Panc1 (cell line): Measurements from ENCODE around the gene NTRK1. TPM values are rescaled to one million over a fixed set of nuclear protein-coding genes. Genes with fewer than 3 reads are reported as not detected.

Source experiments
- ATAC-seq: fragments of 200-7000 bp; cut with Tn5 transposase; 2 replicates; pipeline ENCODE4 v1.9.1; 2020; ENCODE audit warnings: mild to moderate bottlenecking, moderate library complexity
- BruUV-seq: library from RNA; stranded (reverse); fragments of 400-500 nt; replicated peaks from 2 replicates; lab custom pipeline; 2021; lab: Mats Ljungman, UMichigan
- CTCF ChIA-PET: fragments of 300-600 bp; sonication (Branson Sonifier 250); formaldehyde crosslinking; loops from one replicate; lab custom pipeline; 2022; ENCODE audit warnings: antibody characterized with exemption; lab: Charles Lee
- POLR2A ChIA-PET: fragments of 300-600 bp; sonication (Branson Sonifier 250); formaldehyde crosslinking; loops from one replicate; lab custom pipeline; 2022; ENCODE audit warnings: antibody characterized with exemption; lab: Charles Lee
- DNase-seq: peaks from one replicate; pipeline ENCODE4 v3.0.0-alpha.2; 2010; ENCODE audit warnings: low read depth, low spot score
- H3K27ac ChIP-seq: 2 replicates; pipeline ENCODE4 v1.5.1; 2011; ENCODE audit warnings: mild to moderate bottlenecking, low read length, inconsistent platforms
- H3K27me3 ChIP-seq: fragments of 200-500 bp; sonication (Bioruptor generic); 2 replicates; pipeline ENCODE4 v1.6.0; 2014; ENCODE audit warnings: low read length, inconsistent platforms; ENCODE audit not compliant: control insufficient read depth, insufficient read depth
- H3K36me3 ChIP-seq: fragments of 200-500 bp; sonication (Bioruptor generic); 2 replicates; pipeline ENCODE4 v1.5.1; 2014; ENCODE audit warnings: inconsistent platforms, mild to moderate bottlenecking, low read length, moderate library complexity; ENCODE audit not compliant: control insufficient read depth, insufficient read depth
- H3K4me1 ChIP-seq: 2 replicates; pipeline ENCODE4 v1.5.1; 2011; ENCODE audit warnings: inconsistent platforms, mild to moderate bottlenecking, low read length, moderate library complexity; ENCODE audit not compliant: control insufficient read depth, insufficient read depth
- H3K4me3 ChIP-seq, 2 experiments: 2 replicates each; pipeline ENCODE4 v1.5.1; 2011 to 2012; ENCODE audit warnings: low read depth in 2 of 2, low read length in 2 of 2, mild to moderate bottlenecking in 2 of 2, inconsistent platforms in 1 of 2, moderate library complexity in 1 of 2
- H3K9me3 ChIP-seq: fragments of 200-500 bp; sonication (Bioruptor generic); 2 replicates; pipeline ENCODE4 v1.5.1; 2014; ENCODE audit warnings: low read depth, mild to moderate bottlenecking, inconsistent platforms, low read length, moderate library complexity; ENCODE audit not compliant: control insufficient read depth, insufficient read depth
- POLR2AphosphoS5 ChIP-seq: IDR thresholded peaks from 2 replicates; pipeline ENCODE4 v1.6.1; 2012; ENCODE audit warnings: mild to moderate bottlenecking, low read depth, low read length, moderate library complexity
- SIN3A ChIP-seq: IDR thresholded peaks from 2 replicates; pipeline ENCODE4 v1.6.1; 2012; ENCODE audit warnings: low read depth, mild to moderate bottlenecking, low read length, moderate library complexity, borderline replicate concordance; ENCODE audit not compliant: insufficient read depth
- TCF7L2 ChIP-seq: IDR thresholded peaks from 2 replicates; pipeline ENCODE4 v1.6.1; 2011; ENCODE audit warnings: mild to moderate bottlenecking, low read depth, low read length, inconsistent platforms
- in situ Hi-C: cut with HindIII; loops from 2 replicates; pipeline ENCODE4 v1.10.0; 2016; ENCODE audit warnings: low sequenced_read_pairs, low pct_unique_long_range_greater_than_20kb
- intact Hi-C: fragments of 100-400 bp; cut with micrococcal nuclease; formaldehyde crosslinking; loops from one replicate; pipeline ENCODE4 v1.10.0; 2022; ENCODE audit not compliant: unreplicated experiment
- total RNA-seq: library from RNA; stranded (reverse); gene quantifications from one replicate; pipeline ENCODE4 v1.2.1, GENCODE V29; 2021; ENCODE audit not compliant: unreplicated experiment
- TF ChIP-seq, protein P1 (sequence below): fragments of 450-650 bp; IDR thresholded peaks from 2 replicates; pipeline ENCODE4 v1.5.1; 2017; ENCODE audit warnings: mild to moderate bottlenecking
- TF ChIP-seq, protein P2 (sequence below), 2 experiments: IDR thresholded peaks; 2 replicates each; pipeline ENCODE4 v1.6.1; 2011 to 2012; ENCODE audit warnings: low read depth in 2 of 2, control low read depth in 1 of 2, low read length in 1 of 2, mild to moderate bottlenecking in 1 of 2, moderate library complexity in 1 of 2; ENCODE audit not compliant: insufficient read depth in 1 of 2

The NTRK1 gene
- total RNA-seq, 1 experiment from 2014 or later = 0.21 TPM

DNA sequence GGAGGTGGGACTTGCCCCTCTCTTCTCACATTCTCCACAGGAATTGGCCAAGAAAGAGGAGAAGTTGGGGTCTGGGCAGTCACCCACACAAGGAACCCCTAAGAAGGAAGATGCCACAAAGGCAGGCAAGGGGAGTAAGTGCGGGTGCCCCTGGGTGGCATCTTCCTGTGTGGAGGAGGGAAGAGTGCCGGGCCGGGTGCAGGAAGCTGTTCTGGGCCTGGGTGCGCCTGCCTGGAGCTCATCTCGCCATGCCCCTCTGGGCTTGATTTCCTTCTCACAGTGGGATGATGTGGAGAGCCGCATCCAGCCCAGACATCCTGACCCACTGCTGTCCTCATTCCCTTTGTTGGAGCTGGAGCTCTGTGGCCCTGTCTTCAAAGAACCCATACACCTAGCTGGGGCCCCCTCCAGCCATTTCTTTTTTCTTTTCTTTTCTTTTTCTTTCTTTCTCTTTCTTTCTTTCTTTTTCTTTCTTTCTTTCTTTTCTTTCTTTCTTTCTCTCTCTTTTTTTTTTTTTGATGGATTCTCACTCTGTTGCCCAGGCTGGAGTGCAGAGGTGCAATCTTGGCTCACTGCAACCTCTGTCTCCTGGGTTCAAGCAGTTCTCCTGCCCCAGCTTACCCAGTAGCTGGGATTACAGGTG, 69.1 kb downstream of the NTRK1 start:
- POLR2A ChIA-PET = no interaction called here
- intact Hi-C loops (loop anchor here (10.0 kb wide), 1 partner anchor 75 kb away; the partner anchor contains the start of gene INSRR), in situ Hi-C loops (no loop called here)
- Histone ChIP-seq H3K27ac (no peak overlapping the region), H3K4me3 (no peak overlapping the region), H3K9me3 (no peaks in the 10 kb centered on the region), H3K27me3 (no peaks in the 10 kb centered on the region), H3K4me1 (0 out of 2 replicates have a peak, but pooled peaks cover 3% of the 10 kb centered on the region), H3K36me3 (no peaks in the 10 kb centered on the region)
- CTCF ChIA-PET = interaction anchor here (1.0 to 1.2 kb wide), 2 partner anchors 70 to 145 kb away, joined by 3 to 4 read pairs; no protein-coding TSS in a partner anchor
- TF ChIP-seq TCF7L2 (no peak), SIN3A (no peak), POLR2AphosphoS5 (no peak)
- TF ChIP-seq, protein P1, sequence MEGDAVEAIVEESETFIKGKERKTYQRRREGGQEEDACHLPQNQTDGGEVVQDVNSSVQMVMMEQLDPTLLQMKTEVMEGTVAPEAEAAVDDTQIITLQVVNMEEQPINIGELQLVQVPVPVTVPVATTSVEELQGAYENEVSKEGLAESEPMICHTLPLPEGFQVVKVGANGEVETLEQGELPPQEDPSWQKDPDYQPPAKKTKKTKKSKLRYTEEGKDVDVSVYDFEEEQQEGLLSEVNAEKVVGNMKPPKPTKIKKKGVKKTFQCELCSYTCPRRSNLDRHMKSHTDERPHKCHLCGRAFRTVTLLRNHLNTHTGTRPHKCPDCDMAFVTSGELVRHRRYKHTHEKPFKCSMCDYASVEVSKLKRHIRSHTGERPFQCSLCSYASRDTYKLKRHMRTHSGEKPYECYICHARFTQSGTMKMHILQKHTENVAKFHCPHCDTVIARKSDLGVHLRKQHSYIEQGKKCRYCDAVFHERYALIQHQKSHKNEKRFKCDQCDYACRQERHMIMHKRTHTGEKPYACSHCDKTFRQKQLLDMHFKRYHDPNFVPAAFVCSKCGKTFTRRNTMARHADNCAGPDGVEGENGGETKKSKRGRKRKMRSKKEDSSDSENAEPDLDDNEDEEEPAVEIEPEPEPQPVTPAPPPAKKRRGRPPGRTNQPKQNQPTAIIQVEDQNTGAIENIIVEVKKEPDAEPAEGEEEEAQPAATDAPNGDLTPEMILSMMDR = no peak
- TF ChIP-seq, protein P2, sequence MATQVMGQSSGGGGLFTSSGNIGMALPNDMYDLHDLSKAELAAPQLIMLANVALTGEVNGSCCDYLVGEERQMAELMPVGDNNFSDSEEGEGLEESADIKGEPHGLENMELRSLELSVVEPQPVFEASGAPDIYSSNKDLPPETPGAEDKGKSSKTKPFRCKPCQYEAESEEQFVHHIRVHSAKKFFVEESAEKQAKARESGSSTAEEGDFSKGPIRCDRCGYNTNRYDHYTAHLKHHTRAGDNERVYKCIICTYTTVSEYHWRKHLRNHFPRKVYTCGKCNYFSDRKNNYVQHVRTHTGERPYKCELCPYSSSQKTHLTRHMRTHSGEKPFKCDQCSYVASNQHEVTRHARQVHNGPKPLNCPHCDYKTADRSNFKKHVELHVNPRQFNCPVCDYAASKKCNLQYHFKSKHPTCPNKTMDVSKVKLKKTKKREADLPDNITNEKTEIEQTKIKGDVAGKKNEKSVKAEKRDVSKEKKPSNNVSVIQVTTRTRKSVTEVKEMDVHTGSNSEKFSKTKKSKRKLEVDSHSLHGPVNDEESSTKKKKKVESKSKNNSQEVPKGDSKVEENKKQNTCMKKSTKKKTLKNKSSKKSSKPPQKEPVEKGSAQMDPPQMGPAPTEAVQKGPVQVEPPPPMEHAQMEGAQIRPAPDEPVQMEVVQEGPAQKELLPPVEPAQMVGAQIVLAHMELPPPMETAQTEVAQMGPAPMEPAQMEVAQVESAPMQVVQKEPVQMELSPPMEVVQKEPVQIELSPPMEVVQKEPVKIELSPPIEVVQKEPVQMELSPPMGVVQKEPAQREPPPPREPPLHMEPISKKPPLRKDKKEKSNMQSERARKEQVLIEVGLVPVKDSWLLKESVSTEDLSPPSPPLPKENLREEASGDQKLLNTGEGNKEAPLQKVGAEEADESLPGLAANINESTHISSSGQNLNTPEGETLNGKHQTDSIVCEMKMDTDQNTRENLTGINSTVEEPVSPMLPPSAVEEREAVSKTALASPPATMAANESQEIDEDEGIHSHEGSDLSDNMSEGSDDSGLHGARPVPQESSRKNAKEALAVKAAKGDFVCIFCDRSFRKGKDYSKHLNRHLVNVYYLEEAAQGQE (IDR thresholded peaks at IDR 0.05; ENCODE audit: insufficient read depth in 1 of 2, low read depth in 2 of 2, low read length in 1 of 2) = no peak
- BruUV-seq = no TSS peak
- no peak for DNase-seq
- ATAC-seq = no peak

DNA sequence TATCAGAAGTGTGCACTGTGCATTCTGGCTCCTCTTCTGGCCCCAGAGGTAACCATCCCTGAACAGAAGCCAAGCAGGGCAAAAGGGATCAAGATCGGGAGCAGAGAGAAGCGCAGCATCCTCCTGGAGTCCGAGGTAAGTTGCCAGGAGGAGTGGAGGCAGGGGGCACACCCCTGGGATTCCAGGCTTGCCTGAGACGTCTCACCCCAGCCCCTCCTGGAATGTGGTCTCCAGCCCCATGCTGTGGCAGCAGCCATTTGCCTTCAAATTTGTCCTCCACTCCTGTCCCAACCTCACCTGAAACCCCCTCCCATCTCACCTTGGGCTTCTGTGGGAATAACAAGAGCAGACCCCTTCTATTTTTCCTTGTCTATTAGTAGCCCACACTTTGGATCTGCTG, 69.8 kb downstream of the NTRK1 start:
- TF ChIP-seq SIN3A (no peak), TCF7L2 (no peak), POLR2AphosphoS5 (no peak)
- TF ChIP-seq, protein P2 (IDR thresholded peaks at IDR 0.05; ENCODE audit: insufficient read depth in 1 of 2, low read depth in 2 of 2, low read length in 1 of 2) = no peak
- TF ChIP-seq, protein P1 = no peak
- Histone ChIP-seq H3K27me3 (no peaks in the 10 kb centered on the region), H3K36me3 (no peaks in the 10 kb centered on the region), H3K27ac (no peak overlapping the region), H3K4me3 (no peak overlapping the region), H3K4me1 (0 out of 2 replicates have a peak, but pooled peaks cover 3% of the 10 kb centered on the region), H3K9me3 (no peaks in the 10 kb centered on the region)
- ATAC-seq (no peak), DNase-seq (no peak)
- POLR2A ChIA-PET = no interaction called here
- intact Hi-C loops = no loop called here
- no TSS peak for BruUV-seq
- CTCF ChIA-PET = no interaction called here
- in situ Hi-C loops = no loop called here
